OCI-LY7 (cell line): ENCODE measurements around the gene TMEM247.

Experiments
- EZH2phosphoT487 ChIP-seq: fragments of 200-600 bp; sonication (generic); IDR thresholded peaks from 2 replicates; pipeline ENCODE4 v1.6.1; 2018; ENCODE audit warnings: low read depth, borderline replicate concordance, mild to moderate bottlenecking, mixed run types, antibody characterized with exemption, low read length, moderate library complexity, mixed read lengths
- TF ChIP-seq, protein P1 (sequence below): fragments of 200-600 bp; sonication (generic); conservative IDR thresholded peaks from 2 replicates; pipeline ENCODE4 v1.5.1; 2014; ENCODE audit warnings: mild to moderate bottlenecking, antibody characterized with exemption, low read length, moderate library complexity, mixed read lengths

DNA sequence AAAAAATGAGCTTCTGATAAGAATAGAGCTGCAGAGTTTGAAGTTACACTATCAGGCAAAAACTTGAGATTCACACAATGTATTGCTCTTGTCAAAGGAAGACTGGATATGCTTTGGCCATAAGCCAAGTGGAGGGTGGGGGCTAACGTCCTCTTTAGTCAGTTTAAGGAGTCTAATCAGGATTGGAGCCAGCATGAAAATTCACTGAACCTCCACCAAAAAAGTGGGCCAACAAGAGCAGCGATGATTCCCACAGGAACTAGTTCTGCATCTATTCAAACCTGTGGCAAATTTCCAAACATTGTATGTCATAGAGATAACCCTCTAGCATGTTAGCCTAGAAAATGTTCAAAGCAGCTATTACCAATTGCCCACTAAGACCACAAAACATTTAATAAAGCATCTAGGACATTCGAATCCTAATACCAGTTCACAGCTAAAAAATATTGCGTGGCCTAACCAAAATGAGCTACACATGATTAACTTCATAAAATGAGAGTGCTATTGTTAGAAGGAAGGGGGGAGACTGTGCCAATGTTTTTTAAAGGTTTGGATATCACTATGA lies 43.5 kb upstream of the TMEM247 start:
- no peak for TF ChIP-seq EZH2phosphoT487
- TF ChIP-seq, protein P1, sequence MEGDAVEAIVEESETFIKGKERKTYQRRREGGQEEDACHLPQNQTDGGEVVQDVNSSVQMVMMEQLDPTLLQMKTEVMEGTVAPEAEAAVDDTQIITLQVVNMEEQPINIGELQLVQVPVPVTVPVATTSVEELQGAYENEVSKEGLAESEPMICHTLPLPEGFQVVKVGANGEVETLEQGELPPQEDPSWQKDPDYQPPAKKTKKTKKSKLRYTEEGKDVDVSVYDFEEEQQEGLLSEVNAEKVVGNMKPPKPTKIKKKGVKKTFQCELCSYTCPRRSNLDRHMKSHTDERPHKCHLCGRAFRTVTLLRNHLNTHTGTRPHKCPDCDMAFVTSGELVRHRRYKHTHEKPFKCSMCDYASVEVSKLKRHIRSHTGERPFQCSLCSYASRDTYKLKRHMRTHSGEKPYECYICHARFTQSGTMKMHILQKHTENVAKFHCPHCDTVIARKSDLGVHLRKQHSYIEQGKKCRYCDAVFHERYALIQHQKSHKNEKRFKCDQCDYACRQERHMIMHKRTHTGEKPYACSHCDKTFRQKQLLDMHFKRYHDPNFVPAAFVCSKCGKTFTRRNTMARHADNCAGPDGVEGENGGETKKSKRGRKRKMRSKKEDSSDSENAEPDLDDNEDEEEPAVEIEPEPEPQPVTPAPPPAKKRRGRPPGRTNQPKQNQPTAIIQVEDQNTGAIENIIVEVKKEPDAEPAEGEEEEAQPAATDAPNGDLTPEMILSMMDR = no peak
